Loucy (cell line): ENCODE results near the gene PEX14.

ENCODE experiments used
- H2AFZ ChIP-seq: fragments of 200-600 bp; sonication (generic); 2 replicates; pipeline ENCODE4 v1.6.0; 2016; ENCODE audit warnings: antibody characterized with exemption, mild to moderate bottlenecking, low read length, moderate library complexity
- H3F3A ChIP-seq: fragments of 200-600 bp; 2 replicates; pipeline ENCODE4 v1.6.0; 2016; ENCODE audit warnings: antibody characterized with exemption, low read depth, mild to moderate bottlenecking
- H3K27me3 ChIP-seq: fragments of 200-600 bp; sonication (generic); 2 replicates; pipeline ENCODE4 v1.6.1; 2014; ENCODE audit warnings: low read length, mild to moderate bottlenecking; ENCODE audit not compliant: insufficient read depth, poor library complexity, severe bottlenecking
- H3K36me3 ChIP-seq: fragments of 200-600 bp; sonication (generic); 2 replicates; pipeline ENCODE4 v1.6.1; 2016; ENCODE audit warnings: low read length; ENCODE audit not compliant: insufficient read depth
- H3K4me1 ChIP-seq: fragments of 200-600 bp; sonication (generic); 2 replicates; pipeline ENCODE4 v1.5.1; 2014; ENCODE audit warnings: low read length, mild to moderate bottlenecking; ENCODE audit not compliant: insufficient read depth, poor library complexity, severe bottlenecking
- H3K4me2 ChIP-seq: fragments of 200-600 bp; sonication (generic); 2 replicates; pipeline ENCODE4 v1.6.0; 2014; ENCODE audit warnings: antibody characterized with exemption, low read length, low read depth, mild to moderate bottlenecking; ENCODE audit not compliant: poor library complexity, severe bottlenecking
- H3K4me3 ChIP-seq: fragments of 200-600 bp; sonication (generic); 2 replicates; pipeline ENCODE4 v1.5.1; 2014; ENCODE audit warnings: low read length, mild to moderate bottlenecking, mixed read lengths; ENCODE audit not compliant: poor library complexity, severe bottlenecking
- H3K79me2 ChIP-seq: fragments of 200-600 bp; sonication (generic); 2 replicates; pipeline ENCODE4 v1.6.1; 2014; ENCODE audit warnings: low read length; ENCODE audit not compliant: insufficient read depth
- H3K9ac ChIP-seq: fragments of 200-600 bp; sonication (generic); 2 replicates; pipeline ENCODE4 v1.6.0; 2014; ENCODE audit warnings: mild to moderate bottlenecking, low read depth, low read length, moderate library complexity; ENCODE audit not compliant: poor library complexity, severe bottlenecking
- H3K9me2 ChIP-seq: fragments of 200-600 bp; sonication (generic); replicated peaks from 2 replicates; pipeline ENCODE4 v1.6.1; 2016; ENCODE audit warnings: low read depth, low read length, mixed read lengths
- H3K9me3 ChIP-seq: fragments of 200-600 bp; sonication (generic); 2 replicates; pipeline ENCODE4 v1.6.1; 2014; ENCODE audit warnings: mild to moderate bottlenecking, antibody characterized with exemption, low read length, low read depth; ENCODE audit not compliant: insufficient read depth
- H4K20me1 ChIP-seq: fragments of 200-600 bp; sonication (generic); 2 replicates; pipeline ENCODE4 v1.6.0; 2014; ENCODE audit warnings: antibody characterized with exemption, low read length, mild to moderate bottlenecking; ENCODE audit not compliant: insufficient read depth, poor library complexity, severe bottlenecking
- EZH2phosphoT487 ChIP-seq: fragments of 200-600 bp; IDR thresholded peaks from 2 replicates; pipeline ENCODE4 v1.6.1; 2018; ENCODE audit warnings: antibody characterized with exemption, mild to moderate bottlenecking, moderate library complexity, borderline replicate concordance
- TF ChIP-seq, protein P1 (sequence below): fragments of 200-600 bp; sonication (generic); conservative IDR thresholded peaks from 2 replicates; pipeline ENCODE4 v1.5.1; 2014; ENCODE audit warnings: mild to moderate bottlenecking, antibody characterized with exemption, low read length

The PEX14 gene

DNA sequence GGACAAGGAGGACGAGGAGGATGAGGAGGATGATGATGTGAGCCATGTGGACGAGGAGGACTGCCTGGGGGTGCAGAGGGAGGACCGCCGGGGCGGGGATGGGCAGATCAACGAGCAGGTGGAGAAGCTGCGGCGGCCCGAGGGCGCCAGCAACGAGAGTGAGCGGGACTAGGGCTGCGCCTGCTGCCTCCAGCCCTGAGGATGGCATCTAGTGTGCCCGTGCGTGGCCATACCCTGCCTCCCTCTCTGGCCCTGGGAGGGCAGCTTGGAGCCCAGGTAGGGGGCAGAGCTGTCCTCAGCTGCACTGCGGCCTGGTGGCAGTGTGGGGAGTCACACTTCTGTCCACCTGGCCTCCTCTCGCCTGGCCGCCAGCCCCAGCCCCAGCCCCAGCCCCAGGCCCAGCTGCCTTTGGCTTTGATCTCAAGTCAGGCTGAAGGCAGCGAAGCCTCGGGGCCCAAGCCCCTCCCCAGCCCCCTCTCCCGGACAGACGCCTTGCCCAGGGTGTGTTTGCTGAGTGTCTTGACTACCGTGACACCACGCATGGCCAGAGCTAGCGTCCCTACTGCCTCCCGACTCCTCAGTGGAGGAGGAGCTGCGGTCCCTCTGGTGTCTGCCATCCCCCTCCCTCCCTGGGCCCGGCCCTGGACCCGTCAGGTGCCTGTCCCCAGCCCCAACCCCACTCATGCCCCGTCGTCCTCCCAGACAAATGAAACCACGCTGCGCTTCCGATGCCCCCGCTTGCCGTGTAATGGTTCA, 155.2 kb downstream of the PEX14 start:
- Histone ChIP-seq H4K20me1 (no peaks in the 10 kb centered on the region), H3K9ac (no peak overlapping the region), H2AFZ (no peak overlapping the region), H3F3A (no peaks in the 10 kb centered on the region), H3K9me3 (no peaks in the 10 kb centered on the region), H3K4me3 (no peak overlapping the region), H3K36me3 (peaks cover 15% of the 10 kb centered on the region; the same call in 1 of the 2 replicates), H3K9me2 (no peaks in the 10 kb centered on the region), H3K79me2 (no peaks in the 10 kb centered on the region), H3K27me3 (no peaks in the 10 kb centered on the region), H3K4me2 (no peak overlapping the region), H3K4me1 (peaks cover 4% of the 10 kb centered on the region)
- TF ChIP-seq, protein P1, sequence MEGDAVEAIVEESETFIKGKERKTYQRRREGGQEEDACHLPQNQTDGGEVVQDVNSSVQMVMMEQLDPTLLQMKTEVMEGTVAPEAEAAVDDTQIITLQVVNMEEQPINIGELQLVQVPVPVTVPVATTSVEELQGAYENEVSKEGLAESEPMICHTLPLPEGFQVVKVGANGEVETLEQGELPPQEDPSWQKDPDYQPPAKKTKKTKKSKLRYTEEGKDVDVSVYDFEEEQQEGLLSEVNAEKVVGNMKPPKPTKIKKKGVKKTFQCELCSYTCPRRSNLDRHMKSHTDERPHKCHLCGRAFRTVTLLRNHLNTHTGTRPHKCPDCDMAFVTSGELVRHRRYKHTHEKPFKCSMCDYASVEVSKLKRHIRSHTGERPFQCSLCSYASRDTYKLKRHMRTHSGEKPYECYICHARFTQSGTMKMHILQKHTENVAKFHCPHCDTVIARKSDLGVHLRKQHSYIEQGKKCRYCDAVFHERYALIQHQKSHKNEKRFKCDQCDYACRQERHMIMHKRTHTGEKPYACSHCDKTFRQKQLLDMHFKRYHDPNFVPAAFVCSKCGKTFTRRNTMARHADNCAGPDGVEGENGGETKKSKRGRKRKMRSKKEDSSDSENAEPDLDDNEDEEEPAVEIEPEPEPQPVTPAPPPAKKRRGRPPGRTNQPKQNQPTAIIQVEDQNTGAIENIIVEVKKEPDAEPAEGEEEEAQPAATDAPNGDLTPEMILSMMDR, result peak; percentile 16; the same call in 1 of the 2 replicates
- no peak for TF ChIP-seq EZH2phosphoT487

DNA sequence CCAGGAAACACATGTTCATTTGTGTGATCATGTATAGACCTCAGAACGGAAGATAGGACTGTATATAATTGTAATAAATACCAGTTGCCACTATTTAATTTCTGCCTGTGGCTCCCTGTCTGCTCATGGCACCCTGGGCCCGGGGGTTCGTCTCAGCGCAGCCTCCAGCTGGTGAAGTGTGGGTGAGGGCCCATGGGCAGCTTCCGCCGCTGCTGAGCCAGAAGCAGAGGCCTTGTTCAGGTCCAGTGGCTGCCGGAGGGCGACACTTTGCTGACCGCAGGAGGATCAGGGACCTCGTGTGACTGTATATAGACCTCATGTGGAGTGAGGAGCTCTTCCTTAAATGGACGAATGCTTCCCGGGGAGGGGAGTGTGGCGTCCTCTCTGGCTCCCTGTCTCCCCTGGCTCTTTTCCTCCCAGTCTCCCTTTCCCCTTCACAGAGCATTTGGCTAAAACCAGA, 155.9 kb downstream of the PEX14 start:
- Histone ChIP-seq H3K9ac (peak overlapping the region; percentile 32), H3F3A (no peaks in the 10 kb centered on the region), H3K27me3 (no peaks in the 10 kb centered on the region), H3K79me2 (no peaks in the 10 kb centered on the region), H3K9me3 (no peaks in the 10 kb centered on the region), H2AFZ (no peak overlapping the region), H3K9me2 (no peaks in the 10 kb centered on the region), H4K20me1 (no peaks in the 10 kb centered on the region), H3K4me3 (no peak overlapping the region), H3K36me3 (peaks cover 9% of the 10 kb centered on the region; the same call in 1 of the 2 replicates), H3K4me2 (no peak overlapping the region), H3K4me1 (peaks cover 4% of the 10 kb centered on the region)
- TF ChIP-seq EZH2phosphoT487, result no peak
- TF ChIP-seq, protein P1, result no peak

GRCh38 chr1:10631121-10631810, 156.5 kb downstream of the PEX14 start:
- Histone ChIP-seq H3K9me2 (no peaks in the 10 kb centered on the region), H3K4me2 (no peak overlapping the region), H2AFZ (no peak overlapping the region), H3K4me3 (no peak overlapping the region), H3K27me3 (no peaks in the 10 kb centered on the region), H3F3A (no peaks in the 10 kb centered on the region), H3K9ac (peak overlapping the region; percentile 32), H3K79me2 (no peaks in the 10 kb centered on the region), H3K9me3 (no peaks in the 10 kb centered on the region), H3K4me1 (peaks cover 4% of the 10 kb centered on the region), H4K20me1 (no peaks in the 10 kb centered on the region), H3K36me3 (peaks cover 9% of the 10 kb centered on the region; the same call in 1 of the 2 replicates)
- TF ChIP-seq, protein P1, result no peak
- TF ChIP-seq EZH2phosphoT487, result no peak
